Trophoblast cell (in vitro differentiated cells and primary cell): ENCODE results near the gene TWIST2.

Source experiments
- DNase-seq, 2 donors: peaks; one replicate each; pipeline ENCODE4 v3.0.0-alpha.2; 2016
- H2AFZ ChIP-seq: 2 replicates; pipeline ENCODE4 v1.6.1; 2013; ENCODE audit warnings: low read length, moderate library complexity, mild to moderate bottlenecking; ENCODE audit not compliant: insufficient read depth, poor library complexity
- H2AK5ac ChIP-seq: 2 replicates; pipeline ENCODE4 v1.6.1; 2013; ENCODE audit warnings: mild to moderate bottlenecking, low read length
- H2BK120ac ChIP-seq: 2 replicates; pipeline ENCODE4 v1.6.1; 2013; ENCODE audit warnings: low read length, mild to moderate bottlenecking, moderate library complexity; ENCODE audit not compliant: insufficient read depth, poor library complexity
- H2BK12ac ChIP-seq: 2 replicates; pipeline ENCODE4 v1.6.1; 2013; ENCODE audit warnings: mild to moderate bottlenecking, low read length, moderate library complexity
- H2BK5ac ChIP-seq: 2 replicates; pipeline ENCODE4 v1.6.1; 2013; ENCODE audit warnings: low read length, low read depth, moderate library complexity, mild to moderate bottlenecking; ENCODE audit not compliant: poor library complexity
- H3K14ac ChIP-seq: 2 replicates; pipeline ENCODE4 v1.6.1; 2013; ENCODE audit warnings: mild to moderate bottlenecking, low read length
- H3K18ac ChIP-seq: 2 replicates; pipeline ENCODE4 v1.6.1; 2013; ENCODE audit warnings: mild to moderate bottlenecking, low read length
- H3K23ac ChIP-seq: 2 replicates; pipeline ENCODE4 v1.6.1; 2013; ENCODE audit warnings: low read length
- H3K27ac ChIP-seq: 2 replicates; pipeline ENCODE4 v1.5.1; 2013; ENCODE audit warnings: low read depth, mild to moderate bottlenecking, inconsistent platforms, low read length, moderate library complexity
- H3K27me3 ChIP-seq: 2 replicates; pipeline ENCODE4 v1.6.1; 2013; ENCODE audit warnings: inconsistent platforms, mild to moderate bottlenecking, low read length, moderate library complexity; ENCODE audit not compliant: insufficient read depth
- H3K36me3 ChIP-seq, 2 experiments: 1 replicate in 1 of 2; 2 replicates in 1 of 2; pipeline ENCODE4 v1.6.1; 2013; ENCODE audit warnings: low read length in 2 of 2, mild to moderate bottlenecking in 2 of 2, moderate library complexity in 1 of 2; ENCODE audit not compliant: insufficient read depth in 2 of 2, control insufficient read depth in 1 of 2
- H3K4ac ChIP-seq: 2 replicates; pipeline ENCODE4 v1.6.1; 2013; ENCODE audit warnings: low read depth, mild to moderate bottlenecking, low read length, moderate library complexity
- H3K4me1 ChIP-seq, 2 experiments: 1 replicate in 1 of 2; 2 replicates in 1 of 2; pipeline ENCODE4 v1.6.1; 2013; ENCODE audit warnings: low read length in 2 of 2, mild to moderate bottlenecking in 2 of 2, moderate library complexity in 1 of 2; ENCODE audit not compliant: insufficient read depth in 2 of 2, control insufficient read depth in 1 of 2
- H3K4me2 ChIP-seq: 2 replicates; pipeline ENCODE4 v1.6.1; 2013; ENCODE audit warnings: inconsistent platforms, mild to moderate bottlenecking, low read length, moderate library complexity
- H3K4me3 ChIP-seq: 2 replicates; pipeline ENCODE4 v1.5.1; 2013; ENCODE audit warnings: mild to moderate bottlenecking, low read depth, low read length, inconsistent platforms
- H3K79me1 ChIP-seq: one replicate; pipeline ENCODE4 v1.6.1; 2013; ENCODE audit warnings: low read length
- H3K79me2 ChIP-seq: 2 replicates; pipeline ENCODE4 v1.6.1; 2013; ENCODE audit warnings: low read length, mild to moderate bottlenecking; ENCODE audit not compliant: control insufficient read depth, insufficient read depth, poor library complexity
- H3K9ac ChIP-seq: 2 replicates; pipeline ENCODE4 v1.6.1; 2013; ENCODE audit warnings: mild to moderate bottlenecking, low read length
- H3K9me3 ChIP-seq: 2 replicates; pipeline ENCODE4 v1.6.1; 2013; ENCODE audit warnings: low read depth, mild to moderate bottlenecking, control low read depth, inconsistent platforms, low read length; ENCODE audit not compliant: insufficient read depth
- H4K12ac ChIP-seq: 2 replicates; pipeline ENCODE4 v1.6.1; 2013; ENCODE audit warnings: low read depth, mild to moderate bottlenecking, low read length, moderate library complexity
- H4K8ac ChIP-seq: 2 replicates; pipeline ENCODE4 v1.6.1; 2013; ENCODE audit warnings: low read depth, mild to moderate bottlenecking, low read length, moderate library complexity
- H4K91ac ChIP-seq: one replicate; pipeline ENCODE4 v1.6.1; 2013; ENCODE audit warnings: low read depth, mild to moderate bottlenecking, low read length, moderate library complexity
- WGBS: extraction: QIAGEN DNeasy Blood & Tissue Kit; methylation state at CpG from one replicate; pipeline ENCODE4 v1.1.7; 2013; ENCODE audit warnings: missing lambda C conversion rate; ENCODE audit not compliant: insufficient read length, insufficient coverage; ENCODE audit errors: extremely low coverage; 5-methylcytosine and 5-hydroxymethylcytosine counted together

The TWIST2 gene

GRCh38 chr2:238920601-238921001 lies 72.7 kb downstream of the TWIST2 start:
- Histone ChIP-seq H4K12ac (no peak overlapping the region), H3K27me3 (no peaks in the 10 kb centered on the region), H3K4me3 (no peak overlapping the region), H3K4me1 (no peaks in the 10 kb centered on the region), H3K23ac (no peak overlapping the region), H2BK12ac (no peak overlapping the region), H3K36me3 (no peaks in the 10 kb centered on the region), H4K91ac (no peak overlapping the region), H2AK5ac (no peak overlapping the region), H3K9ac (no peak overlapping the region), H3K79me2 (no peaks in the 10 kb centered on the region), H3K18ac (no peak overlapping the region), H4K8ac (no peak overlapping the region), H2AFZ (no peak overlapping the region), H3K9me3 (no peaks in the 10 kb centered on the region), H3K14ac (no peak overlapping the region), H3K4ac (no peak overlapping the region), H3K79me1 (no peaks in the 10 kb centered on the region), H2BK120ac (no peak overlapping the region), H3K4me2 (no peak overlapping the region), H3K27ac (no peak overlapping the region), H2BK5ac (no peak overlapping the region)
- no peak for DNase-seq
- no CpG with 5 or more reads among the region's 4 CpGs for WGBS

GRCh38 chr2:238921259-238921658 lies 73.4 kb downstream of the TWIST2 start:
- Histone ChIP-seq H3K36me3 (no peaks in the 10 kb centered on the region), H3K4me2 (no peak overlapping the region), H4K12ac (no peak overlapping the region), H3K9me3 (no peaks in the 10 kb centered on the region), H4K91ac (no peak overlapping the region), H2BK12ac (no peak overlapping the region), H2AK5ac (no peak overlapping the region), H2AFZ (no peak overlapping the region), H3K4me1 (no peaks in the 10 kb centered on the region), H3K79me1 (no peaks in the 10 kb centered on the region), H3K9ac (no peak overlapping the region), H3K4ac (no peak overlapping the region), H4K8ac (no peak overlapping the region), H3K4me3 (no peak overlapping the region), H3K23ac (no peak overlapping the region), H3K79me2 (no peaks in the 10 kb centered on the region), H3K14ac (no peak overlapping the region), H3K27me3 (no peaks in the 10 kb centered on the region), H2BK5ac (no peak overlapping the region), H3K27ac (no peak overlapping the region), H2BK120ac (no peak overlapping the region), H3K18ac (no peak overlapping the region)
- WGBS: no CpG with 5 or more reads among the region's 8 CpGs
- no peak for DNase-seq

- H3K14ac ChIP-seq: no peak overlapping the region
- no peak overlapping the region for H2BK5ac ChIP-seq
- no peaks in the 10 kb centered on the region for H3K27me3 ChIP-seq
- H4K12ac ChIP-seq: no peak overlapping the region
- no peaks in the 10 kb centered on the region for H3K36me3 ChIP-seq
- H3K27ac ChIP-seq: no peak overlapping the region
- H4K8ac ChIP-seq: no peak overlapping the region
- H3K79me1 ChIP-seq: no peaks in the 10 kb centered on the region
- H3K23ac ChIP-seq: no peak overlapping the region
- H2AK5ac ChIP-seq: no peak overlapping the region
- DNase-seq: no peak
- WGBS: no CpG with 5 or more reads among the region's 15 CpGs
- no peaks in the 10 kb centered on the region for H3K4me1 ChIP-seq
- H3K4me3 ChIP-seq: no peak overlapping the region
- H3K9ac ChIP-seq: no peak overlapping the region
- H3K9me3 ChIP-seq: no peaks in the 10 kb centered on the region
- H2AFZ ChIP-seq: no peak overlapping the region
- H2BK12ac ChIP-seq: no peak overlapping the region
- no peaks in the 10 kb centered on the region for H3K79me2 ChIP-seq
- H3K4me2 ChIP-seq: no peak overlapping the region
- no peak overlapping the region for H2BK120ac ChIP-seq
- H3K4ac ChIP-seq: no peak overlapping the region
- H3K18ac ChIP-seq: no peak overlapping the region
- no peak overlapping the region for H4K91ac ChIP-seq
Measured at GRCh38 chr2:238921681-238922319, 73.9 kb downstream of the TWIST2 start.

- H3K14ac ChIP-seq: no peak overlapping the region
- H4K8ac ChIP-seq: no peak overlapping the region
- no peaks in the 10 kb centered on the region for H3K4me1 ChIP-seq
- no peak overlapping the region for H3K4me3 ChIP-seq
- no peaks in the 10 kb centered on the region for H3K9me3 ChIP-seq
- H3K79me1 ChIP-seq: no peaks in the 10 kb centered on the region
- no peak overlapping the region for H3K18ac ChIP-seq
- H3K79me2 ChIP-seq: no peaks in the 10 kb centered on the region
- no peak overlapping the region for H2AFZ ChIP-seq
- H3K9ac ChIP-seq: no peak overlapping the region
- no peaks in the 10 kb centered on the region for H3K36me3 ChIP-seq
- no peaks in the 10 kb centered on the region for H3K27me3 ChIP-seq
- H2AK5ac ChIP-seq: no peak overlapping the region
- no peak overlapping the region for H2BK12ac ChIP-seq
- no peak overlapping the region for H2BK120ac ChIP-seq
- no peak overlapping the region for H3K23ac ChIP-seq
- H3K4me2 ChIP-seq: no peak overlapping the region
- DNase-seq: no peak
- H3K4ac ChIP-seq: no peak overlapping the region
- no CpG with 5 or more reads among the region's 9 CpGs for WGBS
- H4K91ac ChIP-seq: no peak overlapping the region
- H3K27ac ChIP-seq: no peak overlapping the region
- H4K12ac ChIP-seq: no peak overlapping the region
- H2BK5ac ChIP-seq: no peak overlapping the region
Measured at GRCh38 chr2:238922435-238922834, 74.5 kb downstream of the TWIST2 start.
